Neutrophil (primary cell): ENCODE measurements around the gene HHAT.

Experiments used
- H3K27ac ChIP-seq: fragments of 200-600 bp; sonication (generic); 2 replicates; pipeline ENCODE4 v1.5.1; 2016; ENCODE audit warnings: mild to moderate bottlenecking, moderate library complexity
- H3K27me3 ChIP-seq: fragments of 200-600 bp; sonication (generic); 2 replicates; pipeline ENCODE4 v1.6.0; 2016; ENCODE audit warnings: mild to moderate bottlenecking
- H3K36me3 ChIP-seq: fragments of 200-600 bp; sonication (generic); 2 replicates; pipeline ENCODE4 v1.5.1; 2017
- H3K4me1 ChIP-seq, 2 experiments: fragments of 200-600 bp in 1 of 2; sonication (generic) in 1 of 2; 1 replicate in 1 of 2; 2 replicates in 1 of 2; pipeline versions ENCODE4 v1.5.1 to v1.6.1; 2013 to 2016; ENCODE audit warnings: low read depth in 1 of 2, low read length in 1 of 2, mild to moderate bottlenecking in 1 of 2, moderate library complexity in 1 of 2; ENCODE audit not compliant: control insufficient read depth in 1 of 2, insufficient read depth in 1 of 2
- H3K4me3 ChIP-seq, 2 experiments: fragments of 200-600 bp in 1 of 2; sonication (generic) in 1 of 2; 1 replicate in 1 of 2; 2 replicates in 1 of 2; pipeline ENCODE4 v1.5.1; 2013 to 2016; ENCODE audit warnings: low read depth in 1 of 2, low read length in 1 of 2, mild to moderate bottlenecking in 1 of 2, moderate library complexity in 1 of 2
- H3K9me3 ChIP-seq: fragments of 200-600 bp; sonication (generic); 2 replicates; pipeline ENCODE4 v1.5.1; 2016
- TF ChIP-seq, protein P1 (sequence below): fragments of 200-600 bp; sonication (generic); IDR thresholded peaks from 2 replicates; pipeline ENCODE4 v1.5.1; 2016; ENCODE audit warnings: antibody characterized with exemption

Gene HHAT

DNA sequence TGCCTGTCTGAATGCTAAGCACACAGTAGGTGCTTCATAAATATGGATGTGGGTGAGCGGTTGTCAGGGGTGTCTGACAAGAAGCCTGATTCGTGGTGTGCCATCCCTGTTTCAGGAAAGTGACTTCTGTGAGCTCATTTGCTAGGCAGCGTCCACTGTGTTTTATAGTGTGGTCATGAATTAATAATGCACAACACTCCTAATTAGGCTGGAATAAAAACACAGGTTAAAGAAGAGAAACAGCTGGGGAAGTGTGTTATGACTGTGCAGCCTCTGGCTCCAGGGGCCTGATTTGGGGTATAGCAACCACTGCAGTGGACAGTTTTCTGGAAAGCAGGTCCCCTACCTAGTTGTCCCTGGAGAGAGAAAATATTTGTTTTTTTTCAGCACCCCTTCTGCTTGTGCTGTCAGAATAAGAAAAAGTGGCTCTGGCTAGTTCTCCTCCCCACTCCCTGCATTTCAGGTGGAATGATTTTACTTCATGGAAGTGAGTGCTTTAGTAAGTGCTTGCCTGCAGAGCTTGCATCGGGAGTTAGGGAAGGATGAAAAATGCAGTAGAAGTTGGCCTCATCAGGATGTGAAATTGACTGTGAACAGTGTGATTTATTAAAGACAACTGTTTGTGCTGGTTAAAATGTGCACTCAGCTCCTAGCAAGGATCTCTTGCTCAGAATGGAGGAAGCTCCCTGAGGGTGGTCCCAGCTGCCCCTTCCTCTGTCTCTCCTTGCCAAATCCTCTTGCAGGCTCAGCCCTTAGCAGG is 333.8 kb downstream of the HHAT start:
- Histone ChIP-seq H3K27me3 (no peaks in the 10 kb centered on the region), H3K36me3 (no peaks in the 10 kb centered on the region), H3K4me1 (no peaks in the 10 kb centered on the region), H3K27ac (no peak overlapping the region), H3K9me3 (no peaks in the 10 kb centered on the region), H3K4me3 (no peak overlapping the region)
- TF ChIP-seq, protein P1, sequence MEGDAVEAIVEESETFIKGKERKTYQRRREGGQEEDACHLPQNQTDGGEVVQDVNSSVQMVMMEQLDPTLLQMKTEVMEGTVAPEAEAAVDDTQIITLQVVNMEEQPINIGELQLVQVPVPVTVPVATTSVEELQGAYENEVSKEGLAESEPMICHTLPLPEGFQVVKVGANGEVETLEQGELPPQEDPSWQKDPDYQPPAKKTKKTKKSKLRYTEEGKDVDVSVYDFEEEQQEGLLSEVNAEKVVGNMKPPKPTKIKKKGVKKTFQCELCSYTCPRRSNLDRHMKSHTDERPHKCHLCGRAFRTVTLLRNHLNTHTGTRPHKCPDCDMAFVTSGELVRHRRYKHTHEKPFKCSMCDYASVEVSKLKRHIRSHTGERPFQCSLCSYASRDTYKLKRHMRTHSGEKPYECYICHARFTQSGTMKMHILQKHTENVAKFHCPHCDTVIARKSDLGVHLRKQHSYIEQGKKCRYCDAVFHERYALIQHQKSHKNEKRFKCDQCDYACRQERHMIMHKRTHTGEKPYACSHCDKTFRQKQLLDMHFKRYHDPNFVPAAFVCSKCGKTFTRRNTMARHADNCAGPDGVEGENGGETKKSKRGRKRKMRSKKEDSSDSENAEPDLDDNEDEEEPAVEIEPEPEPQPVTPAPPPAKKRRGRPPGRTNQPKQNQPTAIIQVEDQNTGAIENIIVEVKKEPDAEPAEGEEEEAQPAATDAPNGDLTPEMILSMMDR: no peak

DNA sequence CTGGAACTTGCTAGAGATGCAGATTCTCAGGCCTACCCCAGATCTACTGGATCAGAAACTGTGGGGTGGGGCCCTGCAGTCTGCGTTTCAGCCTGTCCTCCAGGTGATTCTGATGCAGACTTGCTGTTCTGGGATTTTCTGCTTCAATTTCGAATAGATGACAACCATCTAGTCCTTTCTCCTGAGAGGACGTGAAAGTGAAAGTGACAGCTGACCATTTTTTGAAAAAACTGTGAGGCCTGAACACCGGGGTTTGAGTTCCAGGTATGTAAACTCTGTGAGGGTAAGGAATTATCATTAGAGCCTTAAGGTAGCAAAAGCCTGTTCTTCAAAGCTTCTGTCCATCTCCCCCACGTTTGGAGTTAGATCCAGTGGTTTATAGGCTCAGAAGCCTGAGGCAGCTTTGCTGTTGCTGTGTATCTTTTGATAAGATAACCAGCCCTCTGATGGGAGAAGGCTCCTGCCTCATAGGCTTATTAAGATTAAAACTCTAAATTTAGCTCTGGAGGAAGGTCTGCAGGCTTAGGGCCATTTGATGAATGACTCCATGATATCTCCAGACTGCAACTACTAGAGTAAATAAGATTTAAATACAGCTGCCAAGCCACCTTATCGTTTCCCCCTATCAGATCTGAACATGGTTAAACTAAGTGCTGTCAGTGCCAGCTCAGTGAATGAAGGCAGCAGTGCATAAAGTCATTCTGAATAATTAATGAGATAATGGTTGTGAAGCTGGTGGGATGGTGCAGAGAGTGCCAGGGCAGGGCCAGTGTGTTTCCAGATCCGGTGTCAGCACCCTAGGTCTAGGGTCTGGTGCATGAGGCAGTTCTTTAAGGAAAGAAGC is 335.2 kb downstream of the HHAT start:
- H3K9me3 ChIP-seq: no peaks in the 10 kb centered on the region
- no peak overlapping the region for H3K27ac ChIP-seq
- H3K4me1 ChIP-seq: no peaks in the 10 kb centered on the region
- no peaks in the 10 kb centered on the region for H3K36me3 ChIP-seq
- H3K27me3 ChIP-seq: no peaks in the 10 kb centered on the region
- H3K4me3 ChIP-seq: no peak overlapping the region
- TF ChIP-seq, protein P1: no peak

DNA sequence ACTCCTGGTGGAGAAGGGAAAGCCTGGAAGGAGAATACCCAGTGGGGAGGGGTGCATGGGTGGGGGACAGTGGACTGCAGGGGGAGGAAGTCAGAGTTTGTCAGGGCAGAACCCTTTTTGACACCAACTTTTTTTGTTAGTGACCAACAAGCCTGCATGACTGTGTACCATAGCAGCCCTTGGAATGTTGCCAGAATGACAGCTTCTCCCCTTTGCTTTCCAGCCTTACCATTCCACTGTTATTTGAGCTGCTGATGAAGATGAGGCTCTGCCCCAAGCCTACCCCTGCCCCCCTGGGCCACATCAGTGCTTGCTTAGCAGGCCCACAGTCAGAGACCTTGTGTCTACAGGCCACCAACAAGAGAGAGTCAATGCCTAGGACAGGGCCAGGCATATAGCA is 341.2 kb downstream of the HHAT start:
- Histone ChIP-seq H3K4me3 (no peak overlapping the region), H3K27me3 (no peaks in the 10 kb centered on the region), H3K9me3 (no peaks in the 10 kb centered on the region), H3K4me1 (no peaks in the 10 kb centered on the region), H3K27ac (no peak overlapping the region), H3K36me3 (no peaks in the 10 kb centered on the region)
- TF ChIP-seq, protein P1: no peak

DNA sequence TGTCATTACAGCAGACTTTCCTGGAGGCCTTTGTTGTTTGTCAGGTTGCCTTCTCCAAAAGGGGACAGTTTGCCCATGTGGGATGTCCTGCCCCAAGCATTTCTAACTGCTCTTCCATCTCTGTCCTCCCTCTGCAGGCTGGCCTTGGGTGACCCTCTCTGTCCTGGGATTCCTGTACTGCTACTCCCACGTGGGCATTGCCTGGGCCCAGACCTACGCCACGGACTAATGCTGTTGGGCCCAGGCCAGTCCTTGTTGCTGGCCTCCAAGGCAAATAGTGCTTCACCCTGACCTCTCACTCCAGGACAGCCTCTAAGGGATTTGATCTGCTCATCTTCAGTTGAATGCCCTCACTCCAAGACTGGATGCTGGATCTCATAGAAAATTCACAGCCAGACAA is 345.4 kb downstream of the HHAT start:
- no peaks in the 10 kb centered on the region for H3K9me3 ChIP-seq
- H3K36me3 ChIP-seq: no peaks in the 10 kb centered on the region
- TF ChIP-seq, protein P1: no peak
- H3K27me3 ChIP-seq: no peaks in the 10 kb centered on the region
- H3K4me3 ChIP-seq: no peak overlapping the region
- H3K27ac ChIP-seq: no peak overlapping the region
- no peaks in the 10 kb centered on the region for H3K4me1 ChIP-seq

DNA sequence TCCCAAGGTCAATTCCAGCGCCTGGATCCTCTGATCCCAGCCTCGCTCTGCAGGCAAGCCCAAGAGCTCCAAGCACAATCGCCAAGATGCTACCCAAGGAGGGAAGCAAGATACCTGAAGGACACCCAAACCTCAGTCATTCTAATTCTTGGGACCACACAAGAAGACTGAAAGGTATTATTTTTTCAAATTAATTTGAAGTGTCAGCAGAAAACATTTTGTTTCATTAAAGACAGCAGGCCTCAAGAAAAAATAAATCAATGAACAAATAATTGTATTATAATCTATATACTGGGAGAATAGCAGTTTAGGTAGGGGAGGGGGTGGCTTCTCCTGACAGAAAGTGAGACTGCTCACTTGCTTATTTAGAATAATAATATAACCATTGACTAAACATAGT is 347.8 kb downstream of the HHAT start:
- Histone ChIP-seq H3K27ac (no peak overlapping the region), H3K36me3 (no peaks in the 10 kb centered on the region), H3K9me3 (no peaks in the 10 kb centered on the region), H3K27me3 (no peaks in the 10 kb centered on the region), H3K4me1 (no peaks in the 10 kb centered on the region), H3K4me3 (no peak overlapping the region)
- TF ChIP-seq, protein P1: no peak
